ENCODE results near the gene DST.

Gene DST

GRCh38 chr6:56435754-56436153 is 206.9 kb downstream of the DST start:
- no peaks in the 10 kb centered on the region for H3K9me2 ChIP-seq (ENCODE audit: low read depth, low read length)
- no peaks in the 10 kb centered on the region for H3F3A ChIP-seq (ENCODE audit: insufficient read depth, low read length)
- no peak for TF ChIP-seq CTCF (IDR thresholded peaks at IDR 0.05; ENCODE audit: low read length)
- TF ChIP-seq EZH2 (IDR thresholded peaks at IDR 0.05; ENCODE audit: borderline replicate concordance, low read length): no peak
- H2AFZ ChIP-seq (ENCODE audit: low read length): no peak overlapping the region
- H3K79me2 ChIP-seq (ENCODE audit: insufficient read depth, low read length): no peaks in the 10 kb centered on the region
- H3K9ac ChIP-seq (ENCODE audit: low read length): no peak overlapping the region
- no peak overlapping the region for H3K4me2 ChIP-seq (ENCODE audit: low read length)
- no peak overlapping the region for H3K27ac ChIP-seq (ENCODE audit: low read depth, low read length, poor library complexity, severe bottlenecking)
- H3K4me3 ChIP-seq (ENCODE audit: low read depth, low read length, poor library complexity, severe bottlenecking): no peak overlapping the region
- H3K36me3 ChIP-seq (ENCODE audit: insufficient read depth, low read length): no peaks in the 10 kb centered on the region
- no peaks in the 10 kb centered on the region for H3K4me1 ChIP-seq (ENCODE audit: insufficient read depth, low read length, severe bottlenecking)
- H3K9me3 ChIP-seq (ENCODE audit: low read length): no peaks in the 10 kb centered on the region
- no peaks in the 10 kb centered on the region for H3K27me3 ChIP-seq (ENCODE audit: insufficient read depth, low read length)
- no peaks in the 10 kb centered on the region for H4K20me1 ChIP-seq (ENCODE audit: insufficient read depth, low read length)

- Histone ChIP-seq H3K27me3 (ENCODE audit: insufficient read depth, low read length) (no peaks in the 10 kb centered on the region), H3K9me2 (ENCODE audit: low read depth, low read length) (no peaks in the 10 kb centered on the region), H3K27ac (ENCODE audit: low read depth, low read length, poor library complexity, severe bottlenecking) (no peak overlapping the region), H2AFZ (ENCODE audit: low read length) (no peak overlapping the region), H3K4me1 (ENCODE audit: insufficient read depth, low read length, severe bottlenecking) (no peaks in the 10 kb centered on the region), H3K9me3 (ENCODE audit: low read length) (no peaks in the 10 kb centered on the region), H3K9ac (ENCODE audit: low read length) (no peak overlapping the region), H4K20me1 (ENCODE audit: insufficient read depth, low read length) (no peaks in the 10 kb centered on the region), H3K79me2 (ENCODE audit: insufficient read depth, low read length) (no peaks in the 10 kb centered on the region), H3K36me3 (ENCODE audit: insufficient read depth, low read length) (no peaks in the 10 kb centered on the region), H3F3A (ENCODE audit: insufficient read depth, low read length) (no peaks in the 10 kb centered on the region), H3K4me3 (ENCODE audit: low read depth, low read length, poor library complexity, severe bottlenecking) (no peak overlapping the region), H3K4me2 (ENCODE audit: low read length) (no peak overlapping the region)
- TF ChIP-seq CTCF (IDR thresholded peaks at IDR 0.05; ENCODE audit: low read length): no peak
- TF ChIP-seq EZH2 (IDR thresholded peaks at IDR 0.05; ENCODE audit: borderline replicate concordance, low read length): no peak
Observed at GRCh38 chr6:56435326-56435725, 207.4 kb downstream of the DST start.

- Histone ChIP-seq H3K4me1 (ENCODE audit: insufficient read depth, low read length, severe bottlenecking) (no peaks in the 10 kb centered on the region), H3K9ac (ENCODE audit: low read length) (no peak overlapping the region), H4K20me1 (ENCODE audit: insufficient read depth, low read length) (no peaks in the 10 kb centered on the region), H3K4me2 (ENCODE audit: low read length) (no peak overlapping the region), H3F3A (ENCODE audit: insufficient read depth, low read length) (no peaks in the 10 kb centered on the region), H3K27me3 (ENCODE audit: insufficient read depth, low read length) (no peaks in the 10 kb centered on the region), H3K9me2 (ENCODE audit: low read depth, low read length) (no peaks in the 10 kb centered on the region), H3K9me3 (ENCODE audit: low read length) (no peaks in the 10 kb centered on the region), H3K4me3 (ENCODE audit: low read depth, low read length, poor library complexity, severe bottlenecking) (no peak overlapping the region), H2AFZ (ENCODE audit: low read length) (no peak overlapping the region), H3K79me2 (ENCODE audit: insufficient read depth, low read length) (no peaks in the 10 kb centered on the region), H3K36me3 (ENCODE audit: insufficient read depth, low read length) (no peaks in the 10 kb centered on the region), H3K27ac (ENCODE audit: low read depth, low read length, poor library complexity, severe bottlenecking) (no peak overlapping the region)
- TF ChIP-seq EZH2 (IDR thresholded peaks at IDR 0.05; ENCODE audit: borderline replicate concordance, low read length) (no peak), CTCF (IDR thresholded peaks at IDR 0.05; ENCODE audit: low read length) (no peak)
Observed at GRCh38 chr6:56434606-56435005, 208.1 kb downstream of the DST start.
